Activated CD4-positive, alpha-beta T cell treated with anti-CD3 and anti-CD28 coated beads for 4 hours (primary cell): Measurements from ENCODE around the gene CDC5L.
"Not testable (repeated sequence)": the region's sequence is repeated elsewhere in the genome, so short reads cannot be mapped to it uniquely, and the experiment has no call there.

Source experiments
- DNase-seq, 2 donors: peaks; one replicate each; pipeline ENCODE4 v3.0.0-alpha.2; 2020

Gene CDC5L

GRCh38 chr6:44415873-44416502 is 28.5 kb downstream of the CDC5L start:
- no peak for DNase-seq

- DNase-seq = no peak
Observed at GRCh38 chr6:44422531-44422930, 35.0 kb downstream of the CDC5L start.

- DNase-seq = no peak
Observed at GRCh38 chr6:44423306-44423705, 35.8 kb downstream of the CDC5L start.

GRCh38 chr6:44425951-44426350 is 38.4 kb downstream of the CDC5L start:
- DNase-seq = no peak

- DNase-seq = no peak
Observed at GRCh38 chr6:44428682-44429081, 41.2 kb downstream of the CDC5L start.

GRCh38 chr6:44430326-44430725 is 42.8 kb downstream of the CDC5L start:
- DNase-seq = no peak

- DNase-seq = peak; percentile 12 to 46
Observed at GRCh38 chr6:44431118-44431725, 43.7 kb downstream of the CDC5L start.

- no peak for DNase-seq
Observed at GRCh38 chr6:44432227-44432626, 44.7 kb downstream of the CDC5L start.

GRCh38 chr6:44432726-44433125 is 45.2 kb downstream of the CDC5L start:
- DNase-seq = no peak

GRCh38 chr6:44435500-44435899 is 48.0 kb downstream of the CDC5L start:
- DNase-seq = no peak

GRCh38 chr6:44438827-44439226 is 51.3 kb downstream of the CDC5L start:
- no peak for DNase-seq

- no peak for DNase-seq
Observed at GRCh38 chr6:44439270-44440045, 52.0 kb downstream of the CDC5L start.

GRCh38 chr6:44441091-44441855 is 53.8 kb downstream of the CDC5L start:
- DNase-seq = no peak

GRCh38 chr6:44442236-44442635 is 54.7 kb downstream of the CDC5L start:
- no peak for DNase-seq

- DNase-seq = no peak
Observed at GRCh38 chr6:44442833-44443444, 55.4 kb downstream of the CDC5L start.

GRCh38 chr6:44444853-44445252 is 57.3 kb downstream of the CDC5L start:
- DNase-seq = no peak

- no peak for DNase-seq
Observed at GRCh38 chr6:44446626-44447300, 59.3 kb downstream of the CDC5L start.

- DNase-seq = not testable (repeated sequence)
Observed at GRCh38 chr6:44449181-44449580, 61.7 kb downstream of the CDC5L start.

GRCh38 chr6:44451803-44452695 is 64.5 kb downstream of the CDC5L start:
- DNase-seq = no peak

- no peak for DNase-seq
Observed at GRCh38 chr6:44452725-44453124, 65.2 kb downstream of the CDC5L start.

- no peak for DNase-seq
Observed at GRCh38 chr6:44453146-44453545, 65.6 kb downstream of the CDC5L start.
